GM12874 (cell line): ENCODE data around the gene NIT2.

Source experiments
- CTCF ChIP-seq: IDR thresholded peaks from 2 replicates; pipeline ENCODE4 v1.5.1; 2011; ENCODE audit warnings: low read depth, mild to moderate bottlenecking, control low read depth, low read length, moderate library complexity; ENCODE audit not compliant: insufficient read depth

NIT2 gene

GRCh38 chr3:100310355-100310965 is 24.1 kb upstream of the NIT2 start:
- TF ChIP-seq CTCF = no peak

GRCh38 chr3:100311011-100311410 is 23.5 kb upstream of the NIT2 start:
- TF ChIP-seq CTCF = no peak

- peak; percentile 54; the same call in 1 of the 2 replicates for TF ChIP-seq CTCF
Measured at GRCh38 chr3:100316641-100317069, 17.9 kb upstream of the NIT2 start.

GRCh38 chr3:100317912-100318311 is 16.6 kb upstream of the NIT2 start:
- TF ChIP-seq CTCF = no peak

GRCh38 chr3:100319951-100320350 is 14.6 kb upstream of the NIT2 start:
- TF ChIP-seq CTCF = no peak

- no peak for TF ChIP-seq CTCF
Measured at GRCh38 chr3:100324044-100324443, 10.5 kb upstream of the NIT2 start.

- TF ChIP-seq CTCF = no peak
Measured at GRCh38 chr3:100325827-100326226, 8.7 kb upstream of the NIT2 start.
